Activated CD4-positive, alpha-beta T cell treated with anti-CD3 and anti-CD28 coated beads, Interleukin-2, Interleukin-4, amounts not matched to agents 100 ng/mL and 50 ng/mL, durations not matched to agents 16 hours and 8 hours (primary cell): ENCODE results near the gene TEAD1.

Source experiments
- DNase-seq: peaks from one replicate; pipeline ENCODE4 v3.0.0-alpha.2; 2020; ENCODE audit warnings: low spot score

TEAD1 gene

GRCh38 chr11:12986194-12986898 is 312.1 kb downstream of the TEAD1 start:
- no peak for DNase-seq

- DNase-seq: no peak
Observed at GRCh38 chr11:12989428-12990161, 315.4 kb downstream of the TEAD1 start.

GRCh38 chr11:12990162-12990480 is 315.9 kb downstream of the TEAD1 start:
- DNase-seq: no peak

GRCh38 chr11:12991426-12991825 is 317.2 kb downstream of the TEAD1 start:
- DNase-seq: no peak

GRCh38 chr11:12993626-12994025 is 319.4 kb downstream of the TEAD1 start:
- no peak for DNase-seq
